PFSK-1 (cell line): ENCODE results near the gene POC1B.

Experiments
- FOXP2 ChIP-seq: optimal IDR thresholded peaks from 2 replicates; pipeline ENCODE3; 2011; ENCODE audit warnings: borderline replicate concordance, control low read depth, inconsistent platforms; ENCODE audit not compliant: insufficient read depth; ENCODE audit errors: extremely low read length, extremely low read depth
- POLR2AphosphoS5 ChIP-seq: IDR thresholded peaks from 2 replicates; pipeline ENCODE4 v1.6.1; 2012; ENCODE audit warnings: low read depth, mild to moderate bottlenecking, control low read depth, low read length, moderate library complexity
- REST ChIP-seq, 2 experiments: IDR thresholded peaks; 2 replicates each; pipeline versions ENCODE4 v1.6.1 to v1.8.0; 2011 to 2012; ENCODE audit warnings: low read depth in 2 of 2, low read length in 2 of 2, control low read depth in 1 of 2, inconsistent platforms in 1 of 2, mild to moderate bottlenecking in 1 of 2, moderate library complexity in 1 of 2; ENCODE audit not compliant: insufficient read depth in 1 of 2
- SIN3A ChIP-seq: IDR thresholded peaks from 2 replicates; pipeline ENCODE4 v1.6.1; 2012; ENCODE audit warnings: mild to moderate bottlenecking, low read length, moderate library complexity, borderline replicate concordance; ENCODE audit not compliant: insufficient read depth
- TAF1 ChIP-seq: IDR thresholded peaks from 2 replicates; pipeline ENCODE4 v1.6.1; 2012; ENCODE audit warnings: low read length, control low read depth, borderline replicate concordance; ENCODE audit not compliant: insufficient read depth

POC1B gene

DNA sequence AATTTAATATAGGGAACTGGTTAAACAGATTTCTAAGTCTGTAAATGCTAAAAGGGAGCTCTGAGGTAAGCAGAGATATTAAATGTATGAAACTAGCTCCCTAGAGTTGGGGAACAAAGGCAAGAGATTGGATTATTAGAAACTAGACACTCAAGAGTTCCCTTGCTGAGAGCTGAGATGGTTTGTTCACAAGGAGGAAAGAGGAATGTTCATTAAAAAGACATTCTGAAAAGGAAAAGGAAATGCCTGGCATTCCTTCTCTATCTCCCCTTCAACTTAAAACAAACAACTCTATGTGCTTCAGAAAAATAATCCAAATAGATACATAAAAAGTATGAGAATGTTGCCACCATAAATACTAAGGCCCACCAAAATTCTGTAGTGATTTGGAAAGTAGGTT lies 74.9 kb downstream of the POC1B start:
- no peak for TF ChIP-seq POLR2AphosphoS5
- no peak for TF ChIP-seq SIN3A
- TF ChIP-seq TAF1, result no peak
- no peak for TF ChIP-seq REST (IDR thresholded peaks at IDR 0.05; ENCODE audit: insufficient read depth in 1 of 2, low read depth in 2 of 2, low read length in 2 of 2)
- no peak for TF ChIP-seq FOXP2

DNA sequence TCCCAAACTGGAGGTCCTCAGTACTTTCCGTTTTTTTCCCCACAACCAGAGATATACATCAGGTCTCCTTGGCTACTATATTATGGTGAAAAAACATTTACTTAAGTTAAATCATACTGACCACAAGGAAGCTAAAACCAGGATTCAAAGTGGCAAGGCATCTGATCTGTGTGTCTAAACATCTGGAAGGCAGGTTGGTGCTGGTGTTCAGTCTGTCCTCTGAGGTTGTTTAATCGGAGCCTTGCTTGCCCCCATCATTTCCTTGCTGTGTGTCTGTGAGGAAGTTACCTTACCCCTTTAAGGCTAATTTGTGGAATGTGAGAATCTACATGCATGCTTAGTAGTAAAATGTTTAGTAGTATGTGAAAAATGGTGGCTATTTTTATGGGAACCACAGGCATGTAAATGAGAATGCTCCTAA lies 76.9 kb downstream of the POC1B start:
- TF ChIP-seq REST (IDR thresholded peaks at IDR 0.05; ENCODE audit: insufficient read depth in 1 of 2, low read depth in 2 of 2, low read length in 2 of 2) (no peak), POLR2AphosphoS5 (no peak), FOXP2 (no peak)

GRCh38 chr12:89448526-89448925 lies 77.3 kb downstream of the POC1B start:
- TF ChIP-seq SIN3A (no peak), TAF1 (no peak), POLR2AphosphoS5 (no peak), REST (IDR thresholded peaks at IDR 0.05; ENCODE audit: insufficient read depth in 1 of 2, low read depth in 2 of 2, low read length in 2 of 2) (no peak)

DNA sequence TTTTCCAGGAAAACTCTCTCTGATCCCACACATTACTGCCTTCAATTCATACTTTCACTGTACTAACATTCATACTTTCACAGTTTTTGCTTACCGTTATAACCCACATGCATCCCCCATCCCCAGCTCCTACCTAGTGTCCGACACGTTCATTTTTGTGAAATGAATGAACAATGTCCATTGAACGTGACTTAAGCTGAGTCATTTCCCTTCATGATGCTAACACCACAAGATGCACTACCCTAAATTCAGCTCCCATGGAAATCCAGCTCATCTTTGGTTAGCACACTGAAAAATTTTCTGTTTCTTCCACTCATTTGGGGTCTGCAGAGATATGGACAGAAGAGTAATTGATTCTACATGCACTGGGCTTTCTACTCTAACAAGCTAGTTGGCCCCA lies 85.9 kb downstream of the POC1B start:
- TF ChIP-seq TAF1 (no peak), SIN3A (no peak), REST (IDR thresholded peaks at IDR 0.05; ENCODE audit: insufficient read depth in 1 of 2, low read depth in 2 of 2, low read length in 2 of 2) (no peak), FOXP2 (no peak), POLR2AphosphoS5 (no peak)

DNA sequence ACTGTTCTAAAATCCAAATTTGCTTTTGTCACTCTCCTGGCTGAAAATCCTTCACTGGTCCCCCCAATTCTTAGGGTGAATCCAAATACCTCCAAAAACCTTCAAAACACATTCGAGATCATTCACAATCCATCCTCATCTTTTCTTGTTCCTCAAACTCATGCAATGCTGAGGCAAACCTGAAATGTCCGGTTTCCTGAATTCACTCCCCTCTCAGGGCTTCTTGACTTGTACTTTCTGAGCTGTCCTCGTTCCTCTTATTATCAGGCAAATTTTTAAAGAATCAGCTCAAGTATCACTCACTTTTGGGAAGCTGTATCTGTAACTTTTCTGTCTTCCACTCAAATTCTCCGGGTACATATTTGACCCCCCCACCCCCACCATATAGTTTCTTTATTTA lies 88.6 kb downstream of the POC1B start:
- TF ChIP-seq TAF1, result no peak
- TF ChIP-seq SIN3A, result no peak
- no peak for TF ChIP-seq POLR2AphosphoS5
- no peak for TF ChIP-seq REST (IDR thresholded peaks at IDR 0.05; ENCODE audit: insufficient read depth in 1 of 2, low read depth in 2 of 2, low read length in 2 of 2)
- TF ChIP-seq FOXP2, result no peak
